Right lobe of liver (tissue), 6 donors: ENCODE measurements around the gene NDRG2. TPM values are rescaled to one million over a fixed set of nuclear protein-coding genes. Genes with fewer than 3 reads are reported as not detected.

Experiments used
- ATAC-seq, 4 donors: fragments of 200-7000 bp; cut with Tn5 transposase; one replicate each; pipeline ENCODE4 v1.9.1; 2020; ENCODE audit warnings: mild to moderate bottlenecking in 4 of 4, moderate library complexity in 4 of 4
- DNase-seq, 3 donors: peaks; one replicate each; pipeline ENCODE4 v3.0.0-alpha.2; 2020
- H3K27ac ChIP-seq, 3 donors: fragments of 200-600 bp; one replicate each; pipeline ENCODE4 v1.8.0; 2022
- H3K27me3 ChIP-seq, 2 donors: fragments of 200-600 bp; one replicate each; pipeline ENCODE4 v1.8.0; 2022
- H3K36me3 ChIP-seq, 4 donors: fragments of 200-600 bp; sonication (generic) in 1 of 4; one replicate each; pipeline versions ENCODE4 v1.5.1 to v1.8.0; 2017 to 2022; ENCODE audit warnings: control low read depth in 1 of 4
- H3K4me1 ChIP-seq, 4 donors: fragments of 200-600 bp; sonication (generic) in 1 of 4; one replicate each; pipeline versions ENCODE4 v1.5.1 to v1.8.0; 2017 to 2022; ENCODE audit warnings: control low read depth in 1 of 4
- H3K4me3 ChIP-seq, 3 donors: fragments of 200-600 bp; one replicate each; pipeline ENCODE4 v1.8.0; 2022
- H3K9me3 ChIP-seq, 4 donors: fragments of 200-600 bp; sonication (generic) in 1 of 4; one replicate each; pipeline versions ENCODE4 v1.5.1 to v1.8.0; 2017 to 2022; ENCODE audit warnings: control low read depth in 1 of 4
- POLR2A ChIP-seq: fragments of 450-650 bp; IDR thresholded peaks from one replicate; pipeline ENCODE4 v1.6.1; 2017; ENCODE audit warnings: antibody characterized with exemption, mild to moderate bottlenecking
- WGBS: methylation state at CpG from one replicate; pipeline ENCODE4 v1.1.6; 2018; ENCODE audit warnings: low coverage, low lambda C conversion rate; ENCODE audit not compliant: insufficient coverage; ENCODE audit errors: missing lambda C conversion rate; 5-methylcytosine and 5-hydroxymethylcytosine counted together
- intact Hi-C, 2 donors: fragments of 100-400 bp; cut with DNase I; formaldehyde crosslinking; loops; one replicate each; pipeline versions ENCODE4 v1.11.2 to v1.14.1; 2022
- total RNA-seq, 6 experiments: library from RNA; depleted of rRNA in 2 of 6; stranded (reverse); fragments of >200 nt in 2 of 6; fragmentation: NEBNext Ultra II Directional in 3 of 6; extraction: Animal tissue kit (Norgen Biotek cat#: 25700) in 3 of 6; gene quantifications; one replicate each; pipeline versions ENCODE4 v1.1.0 to v1.2.4, GENCODE V29; 2016 to 2023
- TF ChIP-seq, protein P1 (sequence below), 4 donors: fragments of 200-600 bp in 3 of 4; fragments of 450-650 bp in 1 of 4; IDR thresholded peaks; one replicate each; pipeline versions ENCODE4 v1.5.1 to v1.8.0; 2016 to 2022; ENCODE audit warnings: antibody characterized with exemption in 4 of 4, mild to moderate bottlenecking in 2 of 4
- donor health status: DM: no; HTN: yes; CAD: no.
- donor health status: DM: no; HTN: no; CAD: no.
- donor health status: DM: no; HTN: no; CAD: no.
- donor health status: DM: no; HTN: yes; CAD: no.
- donor health status: DM: no; HTN: yes; CAD: no.

Gene NDRG2
- total RNA-seq, 6 experiments from 2014 or later = 92.2 to 255 (median 192) TPM

DNA sequence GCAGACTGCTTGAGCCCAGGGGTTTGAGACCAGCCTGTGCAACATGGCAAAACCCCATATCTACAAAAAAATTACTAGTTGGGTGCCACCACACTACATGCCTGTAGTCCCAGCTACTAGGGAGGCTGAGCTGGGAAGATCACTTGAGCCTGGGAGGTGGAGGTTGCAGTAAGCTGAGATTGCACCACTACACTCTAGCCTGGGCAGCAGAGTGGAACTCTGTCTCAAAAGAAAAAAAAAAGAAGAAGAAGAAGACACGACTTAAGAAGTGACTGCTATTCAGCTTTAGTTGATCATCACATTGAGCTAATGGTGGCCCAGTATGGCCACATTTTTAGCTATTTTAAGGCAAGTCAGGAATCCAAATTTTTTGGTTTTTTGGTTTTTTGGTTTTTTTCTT lies 44.0 kb downstream of the NDRG2 start:
- TF ChIP-seq POLR2A = no peak
- TF ChIP-seq, protein P1, sequence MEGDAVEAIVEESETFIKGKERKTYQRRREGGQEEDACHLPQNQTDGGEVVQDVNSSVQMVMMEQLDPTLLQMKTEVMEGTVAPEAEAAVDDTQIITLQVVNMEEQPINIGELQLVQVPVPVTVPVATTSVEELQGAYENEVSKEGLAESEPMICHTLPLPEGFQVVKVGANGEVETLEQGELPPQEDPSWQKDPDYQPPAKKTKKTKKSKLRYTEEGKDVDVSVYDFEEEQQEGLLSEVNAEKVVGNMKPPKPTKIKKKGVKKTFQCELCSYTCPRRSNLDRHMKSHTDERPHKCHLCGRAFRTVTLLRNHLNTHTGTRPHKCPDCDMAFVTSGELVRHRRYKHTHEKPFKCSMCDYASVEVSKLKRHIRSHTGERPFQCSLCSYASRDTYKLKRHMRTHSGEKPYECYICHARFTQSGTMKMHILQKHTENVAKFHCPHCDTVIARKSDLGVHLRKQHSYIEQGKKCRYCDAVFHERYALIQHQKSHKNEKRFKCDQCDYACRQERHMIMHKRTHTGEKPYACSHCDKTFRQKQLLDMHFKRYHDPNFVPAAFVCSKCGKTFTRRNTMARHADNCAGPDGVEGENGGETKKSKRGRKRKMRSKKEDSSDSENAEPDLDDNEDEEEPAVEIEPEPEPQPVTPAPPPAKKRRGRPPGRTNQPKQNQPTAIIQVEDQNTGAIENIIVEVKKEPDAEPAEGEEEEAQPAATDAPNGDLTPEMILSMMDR (IDR thresholded peaks at IDR 0.05) = no peak
- no peak for ATAC-seq
- no peak for DNase-seq

DNA sequence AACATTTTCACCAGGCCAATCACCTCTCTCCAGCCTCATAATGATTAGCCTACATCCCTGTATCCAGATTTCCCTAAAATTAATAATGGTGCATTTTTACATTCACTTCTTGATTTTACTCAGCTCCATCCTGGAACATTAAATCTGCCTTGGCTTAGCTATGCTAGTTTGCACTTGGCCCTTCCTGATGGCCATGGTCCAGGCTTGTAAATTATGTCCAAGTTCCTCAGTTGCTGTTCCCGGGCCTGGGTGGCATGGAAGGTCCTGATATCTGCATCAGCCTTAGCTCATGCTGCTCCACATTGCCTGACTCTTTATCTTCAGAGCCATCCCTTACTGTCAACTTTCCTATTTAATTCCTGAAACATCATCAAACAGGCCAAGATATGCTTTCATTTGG lies 46.2 kb downstream of the NDRG2 start:
- 56% methylated on average over 1 of the region's 1 CpG for WGBS
- H3K4me3 ChIP-seq = no peak overlapping the region
- no peaks in the 10 kb centered on the region for H3K36me3 ChIP-seq
- H3K27ac ChIP-seq = no peak overlapping the region
- H3K4me1 ChIP-seq = no peaks in the 10 kb centered on the region
- no peaks in the 10 kb centered on the region for H3K9me3 ChIP-seq
- intact Hi-C loops = no loop called here
- no peak for DNase-seq
- H3K27me3 ChIP-seq = no peaks in the 10 kb centered on the region
- ATAC-seq = no peak
- no peak for TF ChIP-seq POLR2A
- TF ChIP-seq, protein P1 (IDR thresholded peaks at IDR 0.05) = no peak

More for the DNA sequence above, 44.0 kb downstream of the NDRG2 start:
- intact Hi-C loops = no loop called here
- 45% methylated on average over 1 of the region's 1 CpG for WGBS
- no peaks in the 10 kb centered on the region for H3K27me3 ChIP-seq
- no peaks in the 10 kb centered on the region for H3K4me1 ChIP-seq
- H3K4me3 ChIP-seq = no peak overlapping the region
- H3K27ac ChIP-seq = no peak overlapping the region
- H3K9me3 ChIP-seq = no peaks in the 10 kb centered on the region
- no peaks in the 10 kb centered on the region for H3K36me3 ChIP-seq

DNA sequence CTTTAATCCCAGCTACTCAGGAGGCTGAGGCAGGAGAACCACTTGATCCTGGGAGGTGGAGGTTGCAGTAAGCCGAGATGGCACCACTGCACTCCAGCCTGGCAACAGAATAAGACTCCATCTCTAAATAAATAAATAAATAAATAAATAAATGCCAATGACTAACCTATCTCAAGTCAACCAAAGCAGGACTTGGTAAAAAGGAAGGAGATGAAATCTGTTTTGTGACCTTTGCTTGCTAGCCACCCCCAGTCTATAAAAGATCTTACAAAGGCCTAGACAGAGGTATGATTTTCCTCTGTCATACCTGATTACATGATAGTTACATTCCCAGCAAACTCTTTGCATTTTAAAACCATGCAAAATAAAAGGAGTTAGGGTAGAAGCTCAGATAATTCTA lies 48.6 kb downstream of the NDRG2 start:
- Histone ChIP-seq H3K9me3 (no peaks in the 10 kb centered on the region), H3K4me3 (no peak overlapping the region), H3K27me3 (no peaks in the 10 kb centered on the region), H3K4me1 (peaks cover 0 to 4% (median 0%) of the 10 kb centered on the region in 4 donors), H3K36me3 (no peaks in the 10 kb centered on the region), H3K27ac (no peak overlapping the region)
- ATAC-seq = no peak
- 100% methylated on average over 1 of the region's 1 CpG for WGBS
- DNase-seq = no peak
- intact Hi-C loops = no loop called here
- no peak for TF ChIP-seq POLR2A
- TF ChIP-seq, protein P1 (IDR thresholded peaks at IDR 0.05) = no peak

DNA sequence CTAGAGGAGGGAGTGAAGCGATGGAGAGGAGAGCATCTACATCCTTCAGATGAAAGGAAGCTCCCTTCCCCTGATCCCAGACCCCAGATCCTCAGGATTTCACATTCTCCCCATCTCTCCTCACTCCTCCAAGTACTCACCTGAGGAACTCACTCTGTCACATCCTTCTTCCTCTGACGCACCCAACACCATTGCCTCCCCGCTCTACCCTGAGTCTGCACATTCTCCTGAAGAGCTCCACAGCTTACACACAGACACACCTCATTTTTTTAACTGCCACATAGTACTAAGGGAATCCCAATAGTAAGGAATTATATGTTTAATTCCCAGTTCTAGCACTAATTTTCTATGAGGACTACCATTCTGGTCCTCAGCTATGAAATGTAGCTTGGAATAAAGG lies 51.4 kb downstream of the NDRG2 start:
- WGBS = 84% methylated on average over 3 of the region's 3 CpGs
- intact Hi-C loops = no loop called here
- TF ChIP-seq POLR2A = no peak
- TF ChIP-seq, protein P1 (IDR thresholded peaks at IDR 0.05) = no peak
- no peak for DNase-seq
- ATAC-seq = no peak
- Histone ChIP-seq H3K36me3 (no peaks in the 10 kb centered on the region), H3K27me3 (no peaks in the 10 kb centered on the region), H3K4me3 (no peak overlapping the region), H3K27ac (no peak overlapping the region), H3K4me1 (peaks cover 0 to 12% (median 2%) of the 10 kb centered on the region in 4 donors), H3K9me3 (no peaks in the 10 kb centered on the region)

DNA sequence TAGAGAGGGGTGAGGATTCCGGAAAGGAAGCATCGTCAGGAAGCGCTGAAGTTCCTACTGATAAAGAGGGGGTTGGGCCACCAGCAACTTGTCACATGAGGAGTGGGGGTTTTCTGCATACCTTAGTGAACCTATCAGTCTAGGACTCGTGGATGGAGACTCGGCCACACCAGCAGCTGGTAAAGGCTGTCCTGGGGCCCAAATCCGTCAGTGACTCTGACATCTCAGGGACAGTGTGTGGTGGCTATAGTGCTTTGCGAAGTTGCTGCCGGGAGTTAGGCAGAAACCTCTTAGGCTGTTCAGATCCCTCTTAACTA lies 53.2 kb downstream of the NDRG2 start:
- ATAC-seq = no peak
- WGBS = 8% methylated on average over 5 of the region's 8 CpGs
- no peak for DNase-seq
- intact Hi-C loops = no loop called here
- Histone ChIP-seq H3K27ac (peak overlapping the region in 2 of 3 donors; percentile 4 to 55), H3K36me3 (no peaks in the 10 kb centered on the region), H3K9me3 (no peaks in the 10 kb centered on the region), H3K27me3 (no peaks in the 10 kb centered on the region), H3K4me3 (peak overlapping the region in 2 of 3 donors; percentile 55 to 66), H3K4me1 (peaks cover 0 to 12% (median 2%) of the 10 kb centered on the region in 4 donors)
- no peak for TF ChIP-seq POLR2A
- TF ChIP-seq, protein P1 (IDR thresholded peaks at IDR 0.05) = no peak
